HepG2 (cell line): ENCODE data around the gene PEX11G. TPM values are rescaled to one million over a fixed set of nuclear protein-coding genes. Genes with fewer than 3 reads are reported as not detected.

Source experiments
- ATAC-seq: fragments of 200-7000 bp; cut with Tn5 transposase; 3 replicates; pipeline ENCODE4 v1.9.1; 2020; ENCODE audit warnings: mild to moderate bottlenecking, moderate library complexity
- BruUV-seq: library from RNA; stranded (reverse); fragments of 400-500 nt; replicated peaks from 2 replicates; lab custom pipeline; 2021; lab: Mats Ljungman, UMichigan
- CTCF ChIA-PET: fragments of 300-600 bp; formaldehyde crosslinking; extraction: SDS; loops from one replicate; lab custom pipeline; 2021; ENCODE audit warnings: low total read pairs, inconsistent platforms, low intra/inter-chr PET ratio; lab: Yijun Ruan, JAX
- POLR2A ChIA-PET: fragments of 350-600 bp; sonication (Branson Sonifier 250); formaldehyde crosslinking; loops from one replicate; lab custom pipeline; 2020; ENCODE audit warnings: antibody characterized with exemption, inconsistent platforms; lab: Yijun Ruan, JAX
- DNase-seq: peaks from one replicate; pipeline ENCODE4 v3.0.0-alpha.2; 2015; ENCODE audit warnings: low spot score
- FAIRE-seq: peaks from 3 replicates; lab custom pipeline; 2011; peaks lifted over from hg19 to GRCh38; lab: Jason Lieb, UNC
- H2AFZ ChIP-seq: one replicate; pipeline ENCODE4 v1.6.1; 2011; ENCODE audit warnings: low read length, inconsistent platforms
- H3K27ac ChIP-seq: fragments of 300-600 bp; 3 replicates; pipeline ENCODE4 v1.8.0; 2011; ENCODE audit warnings: mixed run types, mild to moderate bottlenecking, mixed read lengths, low read length, inconsistent platforms; ENCODE audit not compliant: insufficient read depth; ENCODE audit errors: extremely low read length
- H3K27me3 ChIP-seq, 2 experiments: fragments of 200-600 bp in 1 of 2; 2 replicates in 1 of 2; 3 replicates in 1 of 2; pipeline versions ENCODE4 v1.6.0 to v1.8.0; 2011; ENCODE audit warnings: low read length in 2 of 2, mild to moderate bottlenecking in 2 of 2, moderate library complexity in 2 of 2, inconsistent platforms in 1 of 2; ENCODE audit not compliant: insufficient read depth in 2 of 2, control insufficient read depth in 1 of 2
- H3K36me3 ChIP-seq, 2 experiments: fragments of 200-600 bp in 1 of 2; replicated peaks in 1 of 2; 2 replicates in 1 of 2; 3 replicates in 1 of 2; pipeline versions ENCODE4 v1.5.1 to v1.8.0; 2011; ENCODE audit warnings: low read length in 2 of 2, inconsistent platforms in 1 of 2; ENCODE audit not compliant: insufficient read depth in 2 of 2, control insufficient read depth in 1 of 2
- H3K4me1 ChIP-seq: 2 replicates; pipeline ENCODE4 v1.5.1; 2012; ENCODE audit warnings: low read length, inconsistent platforms; ENCODE audit not compliant: insufficient read depth
- H3K4me2 ChIP-seq: 2 replicates; pipeline ENCODE4 v1.6.0; 2011; ENCODE audit warnings: low read depth, low read length, inconsistent platforms
- H3K4me3 ChIP-seq, 3 experiments: fragments of 200-600 bp in 1 of 3; sonication (generic), shearing (Covaris generic) in 1 of 3; replicated peaks in 1 of 3; 2 replicates each; pipeline ENCODE4 v1.5.1; 2011 to 2016; ENCODE audit warnings: low read length in 3 of 3, inconsistent platforms in 2 of 3, low read depth in 2 of 3, mild to moderate bottlenecking in 2 of 3, control low read depth in 1 of 3, mixed read lengths in 1 of 3; ENCODE audit not compliant: insufficient read depth in 1 of 3
- H3K79me2 ChIP-seq: one replicate; pipeline ENCODE4 v1.6.1; 2011; ENCODE audit warnings: low read length, inconsistent platforms; ENCODE audit not compliant: insufficient read depth
- H3K9ac ChIP-seq: 2 replicates; pipeline ENCODE4 v1.6.0; 2011; ENCODE audit warnings: mild to moderate bottlenecking, low read depth, low read length, inconsistent platforms; ENCODE audit not compliant: insufficient read depth
- H3K9me3 ChIP-seq: 2 replicates; pipeline ENCODE4 v1.5.1; 2012; ENCODE audit warnings: mild to moderate bottlenecking, low read length
- H4K20me1 ChIP-seq: 2 replicates; pipeline ENCODE4 v1.6.0; 2011; ENCODE audit warnings: inconsistent platforms, mild to moderate bottlenecking, low read length, moderate library complexity; ENCODE audit not compliant: insufficient read depth
- ATM ChIP-seq: fragments of 450-650 bp; IDR thresholded peaks from 2 replicates; pipeline ENCODE4 v1.7.1; 2017; ENCODE audit warnings: mild to moderate bottlenecking, borderline replicate concordance
- DBP ChIP-seq: sonication (generic); formaldehyde crosslinking; IDR thresholded peaks from 2 replicates; pipeline ENCODE4 v1.4.0; 2020; ENCODE audit warnings: missing genetic modification reagents; ENCODE audit errors: not compliant biosample characterization
- MED13 ChIP-seq: sonication (generic); formaldehyde crosslinking; IDR thresholded peaks from 2 replicates; pipeline ENCODE4 v1.5.0; 2020; ENCODE audit warnings: missing genetic modification reagents
- NCOA2 ChIP-seq: sonication (generic); formaldehyde crosslinking; IDR thresholded peaks from 2 replicates; pipeline ENCODE4 v1.8.0; 2022; ENCODE audit warnings: inconsistent platforms
- NR2C2 ChIP-seq: sonication (generic); formaldehyde crosslinking; IDR thresholded peaks from 2 replicates; pipeline ENCODE4 v1.4.0; 2020; ENCODE audit warnings: missing genetic modification reagents, mild to moderate bottlenecking, moderate library complexity, borderline replicate concordance
- NR2F6 ChIP-seq, 2 experiments: IDR thresholded peaks; 2 replicates each; pipeline ENCODE4 v1.6.1; 2016; ENCODE audit warnings: antibody characterized with exemption in 1 of 2, mild to moderate bottlenecking in 1 of 2
- RBAK ChIP-seq: sonication (generic); formaldehyde crosslinking; IDR thresholded peaks from 2 replicates; pipeline ENCODE4 v1.5.1; 2020; ENCODE audit warnings: mild to moderate bottlenecking, missing genetic modification reagents
- SATB2 ChIP-seq: sonication (generic); formaldehyde crosslinking; IDR thresholded peaks from 2 replicates; pipeline ENCODE4 v1.5.0; 2020; ENCODE audit warnings: missing genetic modification reagents
- SMYD3 ChIP-seq: sonication (generic); formaldehyde crosslinking; IDR thresholded peaks from 2 replicates; pipeline ENCODE4 v1.8.1; 2023; ENCODE audit warnings: mild to moderate bottlenecking, missing genetic modification reagents
- SYNCRIP ChIP-seq: fragments of 200-400 bp; formaldehyde crosslinking; IDR thresholded peaks from 2 replicates; pipeline ENCODE4 v1.6.1; 2018; ENCODE audit warnings: mild to moderate bottlenecking, low read depth, low read length; ENCODE audit not compliant: insufficient read depth
- ZBTB3 ChIP-seq: sonication (generic); formaldehyde crosslinking; IDR thresholded peaks from 2 replicates; pipeline ENCODE4 v1.4.0; 2020; ENCODE audit warnings: low read depth, mild to moderate bottlenecking, moderate library complexity, missing genetic modification reagents, borderline replicate concordance
- ZBTB37 ChIP-seq: sonication (generic); formaldehyde crosslinking; IDR thresholded peaks from 2 replicates; pipeline ENCODE4 v1.4.0; 2020; ENCODE audit warnings: mild to moderate bottlenecking, missing genetic modification reagents
- ZBTB49 ChIP-seq: sonication (generic); formaldehyde crosslinking; IDR thresholded peaks from 2 replicates; pipeline ENCODE4 v1.4.0; 2020; ENCODE audit warnings: missing genetic modification reagents, borderline replicate concordance
- ZNF17 ChIP-seq: sonication (generic); formaldehyde crosslinking; IDR thresholded peaks from 2 replicates; pipeline ENCODE4 v1.5.0; 2020; ENCODE audit warnings: mild to moderate bottlenecking, missing genetic modification reagents
- ZNF282 ChIP-seq: fragments of 450-650 bp; IDR thresholded peaks from 2 replicates; pipeline ENCODE4 v1.6.1; 2018; ENCODE audit not compliant: partially characterized antibody
- ZNF503 ChIP-seq: sonication (generic); formaldehyde crosslinking; IDR thresholded peaks from 2 replicates; pipeline ENCODE4 v1.4.0; 2020; ENCODE audit warnings: missing genetic modification reagents
- ZNF562 ChIP-seq: sonication (generic); formaldehyde crosslinking; IDR thresholded peaks from 2 replicates; pipeline ENCODE4 v1.8.0; 2022; ENCODE audit warnings: missing genetic modification reagents, borderline replicate concordance
- ZNF780A ChIP-seq: sonication (generic); formaldehyde crosslinking; IDR thresholded peaks from 2 replicates; pipeline ENCODE4 v1.8.0; 2022; ENCODE audit warnings: mild to moderate bottlenecking, missing genetic modification reagents, moderate library complexity
- WGBS: methylation state at CpG from one replicate; pipeline ENCODE4 v1.1.6; 2017; ENCODE audit warnings: low lambda C conversion rate; 5-methylcytosine and 5-hydroxymethylcytosine counted together
- in situ Hi-C: cut with HindIII; loops from 2 replicates; pipeline ENCODE4 v1.10.0; 2017; ENCODE audit warnings: low pct_unique_long_range_greater_than_20kb; ENCODE audit not compliant: extremely low pct_ligation_motif_present
- intact Hi-C: fragments of 100-400 bp; cut with micrococcal nuclease; formaldehyde crosslinking; loops from one replicate; pipeline ENCODE4 v1.10.0; 2022; ENCODE audit not compliant: unreplicated experiment
- polyA plus RNA-seq, 8 experiments: library from polyadenylated mRNA; depleted of rRNA in 3 of 8; stranded (reverse) in 7 of 8; unstranded in 1 of 8; fragments of >200 nt; fragmentation: Illumina TruSeq in 4 of 8; extraction: Trizol in 4 of 8; gene quantifications; 2 replicates each; pipeline versions ENCODE4 v1.2.1 to v1.2.3, GENCODE V29; 2011 to 2016; ENCODE audit warnings: low read depth in 4 of 8, missing spikeins in 1 of 8, mixed read lengths in 1 of 8; ENCODE audit not compliant: insufficient read depth in 1 of 8
- total RNA-seq, 5 experiments: library from RNA; depleted of rRNA; stranded (reverse); fragments of >200 nt; fragmentation: Illumina TruSeq; extraction: Trizol; gene quantifications; 2 replicates each; pipeline ENCODE4 v1.2.3, GENCODE V29; 2016; ENCODE audit warnings: low read depth in 1 of 5

PEX11G gene
- total and polyA plus RNA-seq, 2 of the 13 experiments (the other 11 are each of a cell fraction or from before 2014, with no cell fraction given) = not detected

GRCh38 chr19:7428651-7429113 lies 60.2 kb downstream of the PEX11G start (continued):
- peak; percentile 60 for TF ChIP-seq NR2F6 (IDR thresholded peaks at IDR 0.05)
- peak; percentile 59; the same call in 1 of the 2 replicates for TF ChIP-seq NR2F6 (CRISPR knock-in tag; IDR thresholded peaks at IDR 0.05)
- TF ChIP-seq ZBTB37 = no peak
- TF ChIP-seq ZNF780A (CRISPR knock-in tag) = no peak
- peak; percentile 71 for TF ChIP-seq NR2C2 (CRISPR knock-in tag)
- no peak for TF ChIP-seq SMYD3 (CRISPR knock-in tag)
- TF ChIP-seq RBAK (CRISPR knock-in tag) = peak; percentile 97

- ATAC-seq (no peak), FAIRE-seq (no peak), DNase-seq (no peak)
- H3K9me3 ChIP-seq = no peaks in the 10 kb centered on the region
- no TSS peak for BruUV-seq
- H3K4me1 ChIP-seq = peaks cover 16% of the 10 kb centered on the region
- in situ Hi-C loops (no loop called here), intact Hi-C loops (no loop called here)
- ChIA-PET CTCF (no interaction called here), POLR2A (no interaction called here)
- no peaks in the 10 kb centered on the region for H4K20me1 ChIP-seq
- no peak overlapping the region for H3K27ac ChIP-seq
- H3K79me2 ChIP-seq = no peaks in the 10 kb centered on the region
- H3K4me2 ChIP-seq = no peak overlapping the region
- no peaks in the 10 kb centered on the region for H3K27me3 ChIP-seq
- H3K36me3 ChIP-seq = 0 out of 5 replicates have a peak, but pooled peaks cover 0 to 6% of the 10 kb centered on the region in 2 experiments
- no peak overlapping the region for H3K9ac ChIP-seq
- H2AFZ ChIP-seq = no peak overlapping the region
- 74% methylated on average over 5 of the region's 5 CpGs for WGBS
- no peak overlapping the region for H3K4me3 ChIP-seq
- no peak for TF ChIP-seq ZBTB49
- no peak for TF ChIP-seq NCOA2 (CRISPR knock-in tag)
- no peak for TF ChIP-seq ZNF562 (CRISPR knock-in tag)
- TF ChIP-seq ZBTB3 = no peak
- TF ChIP-seq SYNCRIP = no peak
- TF ChIP-seq ATM = no peak
- no peak for TF ChIP-seq ZNF503 (CRISPR knock-in tag)
- TF ChIP-seq SATB2 (CRISPR knock-in tag) = no peak
- TF ChIP-seq ZNF282 = no peak
- TF ChIP-seq DBP (CRISPR knock-in tag) = no peak
- TF ChIP-seq MED13 (CRISPR knock-in tag) = no peak
- no peak for TF ChIP-seq ZNF17
Measured at GRCh38 chr19:7427944-7428343, 60.9 kb downstream of the PEX11G start.
